OCI-LY7 (cell line): Measurements from ENCODE around the gene ANKRD22. TPM values are rescaled to one million over a fixed set of nuclear protein-coding genes. Genes with fewer than 3 reads are reported as not detected.

Experiments used
- BruUV-seq: library from RNA; stranded (reverse); fragments of 400-500 nt; replicated peaks from 2 replicates; lab custom pipeline; 2021; lab: Mats Ljungman, UMichigan
- CTCF ChIA-PET: fragments of 300-600 bp; sonication (Branson Sonifier 250); formaldehyde crosslinking; loops from one replicate; lab custom pipeline; 2022; ENCODE audit warnings: antibody characterized with exemption; ENCODE audit not compliant: unreplicated experiment; lab: Charles Lee
- POLR2A ChIA-PET: fragments of 300-600 bp; sonication (Branson Sonifier 250); formaldehyde crosslinking; loops from one replicate; lab custom pipeline; 2022; ENCODE audit warnings: antibody characterized with exemption; lab: Charles Lee
- DNase-seq: peaks from one replicate; pipeline ENCODE4 v3.0.0-alpha.2; 2015; ENCODE audit warnings: low spot score
- H2AFZ ChIP-seq: fragments of 200-600 bp; sonication (generic), shearing (Covaris generic); 2 replicates; pipeline ENCODE4 v1.6.1; 2014; ENCODE audit warnings: mild to moderate bottlenecking, antibody characterized with exemption, low read length, moderate library complexity
- H3K27ac ChIP-seq: fragments of 200-600 bp; sonication (generic); 2 replicates; pipeline ENCODE4 v1.5.1; 2014; ENCODE audit warnings: mixed run types, low read depth, mild to moderate bottlenecking, moderate library complexity, low read length, inconsistent platforms; ENCODE audit not compliant: poor library complexity, severe bottlenecking
- H3K36me3 ChIP-seq: fragments of 200-600 bp; sonication (generic); 2 replicates; pipeline ENCODE4 v1.6.1; 2014; ENCODE audit warnings: mild to moderate bottlenecking, antibody characterized with exemption, low read length, moderate library complexity, mixed read lengths; ENCODE audit not compliant: insufficient read depth
- H3K4me1 ChIP-seq: fragments of 200-600 bp; sonication (generic); 2 replicates; pipeline ENCODE4 v1.5.1; 2014; ENCODE audit warnings: mild to moderate bottlenecking, low read length; ENCODE audit not compliant: insufficient read depth, poor library complexity, severe bottlenecking
- H3K4me2 ChIP-seq: fragments of 200-600 bp; sonication (generic); 2 replicates; pipeline ENCODE4 v1.6.1; 2014; ENCODE audit warnings: mild to moderate bottlenecking, low read length
- H3K4me3 ChIP-seq: fragments of 200-600 bp; sonication (generic); 2 replicates; pipeline ENCODE4 v1.5.1; 2014; ENCODE audit warnings: mild to moderate bottlenecking, low read depth, low read length; ENCODE audit not compliant: poor library complexity, severe bottlenecking
- H3K79me2 ChIP-seq: fragments of 200-600 bp; sonication (generic); 2 replicates; pipeline ENCODE4 v1.6.1; 2016; ENCODE audit warnings: low read depth, mild to moderate bottlenecking, low read length, moderate library complexity, mixed read lengths; ENCODE audit not compliant: insufficient read depth
- H3K9me2 ChIP-seq: fragments of 200-600 bp; sonication (generic); 2 replicates; pipeline ENCODE4 v1.6.1; 2016; ENCODE audit warnings: mild to moderate bottlenecking, low read length, mixed read lengths; ENCODE audit not compliant: insufficient read depth
- H3K9me3 ChIP-seq: fragments of 200-600 bp; sonication (generic); 2 replicates; pipeline ENCODE4 v1.6.1; 2014; ENCODE audit warnings: mild to moderate bottlenecking, mixed run types, low read length, mixed read lengths
- H4K20me1 ChIP-seq: fragments of 200-600 bp; sonication (generic); 2 replicates; pipeline ENCODE4 v1.6.1; 2014; ENCODE audit warnings: mild to moderate bottlenecking, antibody characterized with exemption, low read length, moderate library complexity, mixed read lengths; ENCODE audit not compliant: insufficient read depth
- CTCF ChIP-seq: fragments of 200-600 bp; sonication (generic); conservative IDR thresholded peaks from 2 replicates; pipeline ENCODE4 v1.5.1; 2014; ENCODE audit warnings: mild to moderate bottlenecking, antibody characterized with exemption, low read length, moderate library complexity, mixed read lengths
- EZH2phosphoT487 ChIP-seq: fragments of 200-600 bp; sonication (generic); IDR thresholded peaks from 2 replicates; pipeline ENCODE4 v1.6.1; 2018; ENCODE audit warnings: low read depth, borderline replicate concordance, mild to moderate bottlenecking, mixed run types, antibody characterized with exemption, low read length, moderate library complexity, mixed read lengths
- intact Hi-C: fragments of 100-400 bp; cut with micrococcal nuclease; formaldehyde crosslinking; loops from one replicate; pipeline ENCODE4 v1.10.0; 2022; ENCODE audit not compliant: unreplicated experiment
- total RNA-seq, 2 experiments: library from RNA; depleted of rRNA in 1 of 2; stranded (reverse); fragments of >200 nt in 1 of 2; shearing (Covaris generic) in 1 of 2; gene quantifications; 2 replicates each; pipeline ENCODE4 v1.2.3, GENCODE V29; 2014 to 2022

The ANKRD22 gene
- total RNA-seq, 2 experiments from 2014 or later: not detected

- Histone ChIP-seq H3K9me2 (no peaks in the 10 kb centered on the region), H3K9me3 (no peaks in the 10 kb centered on the region), H3K4me2 (no peak overlapping the region), H4K20me1 (no peaks in the 10 kb centered on the region), H3K4me1 (no peaks in the 10 kb centered on the region), H3K4me3 (no peak overlapping the region), H2AFZ (no peak overlapping the region), H3K27ac (no peak overlapping the region), H3K79me2 (no peaks in the 10 kb centered on the region), H3K36me3 (no peaks in the 10 kb centered on the region)
- intact Hi-C loops: no loop called here
- TF ChIP-seq EZH2phosphoT487 (no peak), CTCF (no peak)
- ChIA-PET POLR2A (interaction anchor here (1.1 to 1.2 kb wide), 2 partner anchors 18 to 27 kb away, joined by 3 to 5 read pairs; partner anchors contain the start of gene STAMBPL1), CTCF (no interaction called here)
- no TSS peak for BruUV-seq
- no peak for DNase-seq
Measured at GRCh38 chr10:88852327-88852726, 683 bp upstream of the ANKRD22 start.

- TF ChIP-seq EZH2phosphoT487 (no peak), CTCF (no peak)
- Histone ChIP-seq H3K4me3 (no peak overlapping the region), H3K36me3 (no peaks in the 10 kb centered on the region), H3K27ac (no peak overlapping the region), H3K4me1 (no peaks in the 10 kb centered on the region), H4K20me1 (no peaks in the 10 kb centered on the region), H2AFZ (no peak overlapping the region), H3K9me3 (no peaks in the 10 kb centered on the region), H3K9me2 (no peaks in the 10 kb centered on the region), H3K4me2 (no peak overlapping the region), H3K79me2 (no peaks in the 10 kb centered on the region)
- POLR2A ChIA-PET: no interaction called here
- intact Hi-C loops: no loop called here
- CTCF ChIA-PET: no interaction called here
- no TSS peak for BruUV-seq
- no peak for DNase-seq
Measured at GRCh38 chr10:88850712-88851111, 932 bp downstream of the ANKRD22 start.

GRCh38 chr10:88849234-88849633 is 2.4 kb downstream of the ANKRD22 start:
- ChIA-PET CTCF (no interaction called here), POLR2A (interaction anchor here (0.6 to 0.7 kb wide), 2 partner anchors 15 to 155 kb away, joined by 3 read pairs; no protein-coding TSS in a partner anchor)
- H3K9me2 ChIP-seq: no peaks in the 10 kb centered on the region
- BruUV-seq: no TSS peak
- H3K4me2 ChIP-seq: no peak overlapping the region
- TF ChIP-seq CTCF (no peak), EZH2phosphoT487 (no peak)
- H3K4me1 ChIP-seq: no peaks in the 10 kb centered on the region
- H3K79me2 ChIP-seq: no peaks in the 10 kb centered on the region
- H3K9me3 ChIP-seq: no peaks in the 10 kb centered on the region
- intact Hi-C loops: no loop called here
- no peaks in the 10 kb centered on the region for H4K20me1 ChIP-seq
- no peak overlapping the region for H3K27ac ChIP-seq
- no peak overlapping the region for H2AFZ ChIP-seq
- H3K36me3 ChIP-seq: no peaks in the 10 kb centered on the region
- H3K4me3 ChIP-seq: no peak overlapping the region
- no peak for DNase-seq
